ENCODE results near the gene UQCRC1. TPM values are rescaled to one million over a fixed set of nuclear protein-coding genes. Genes with fewer than 3 reads are reported as not detected.

The UQCRC1 gene
- total and polyA plus RNA-seq, 2 of the 8 experiments (the other 6 are each of a cell fraction or from before 2014, with no cell fraction given) = 310 to 720 TPM

DNA sequence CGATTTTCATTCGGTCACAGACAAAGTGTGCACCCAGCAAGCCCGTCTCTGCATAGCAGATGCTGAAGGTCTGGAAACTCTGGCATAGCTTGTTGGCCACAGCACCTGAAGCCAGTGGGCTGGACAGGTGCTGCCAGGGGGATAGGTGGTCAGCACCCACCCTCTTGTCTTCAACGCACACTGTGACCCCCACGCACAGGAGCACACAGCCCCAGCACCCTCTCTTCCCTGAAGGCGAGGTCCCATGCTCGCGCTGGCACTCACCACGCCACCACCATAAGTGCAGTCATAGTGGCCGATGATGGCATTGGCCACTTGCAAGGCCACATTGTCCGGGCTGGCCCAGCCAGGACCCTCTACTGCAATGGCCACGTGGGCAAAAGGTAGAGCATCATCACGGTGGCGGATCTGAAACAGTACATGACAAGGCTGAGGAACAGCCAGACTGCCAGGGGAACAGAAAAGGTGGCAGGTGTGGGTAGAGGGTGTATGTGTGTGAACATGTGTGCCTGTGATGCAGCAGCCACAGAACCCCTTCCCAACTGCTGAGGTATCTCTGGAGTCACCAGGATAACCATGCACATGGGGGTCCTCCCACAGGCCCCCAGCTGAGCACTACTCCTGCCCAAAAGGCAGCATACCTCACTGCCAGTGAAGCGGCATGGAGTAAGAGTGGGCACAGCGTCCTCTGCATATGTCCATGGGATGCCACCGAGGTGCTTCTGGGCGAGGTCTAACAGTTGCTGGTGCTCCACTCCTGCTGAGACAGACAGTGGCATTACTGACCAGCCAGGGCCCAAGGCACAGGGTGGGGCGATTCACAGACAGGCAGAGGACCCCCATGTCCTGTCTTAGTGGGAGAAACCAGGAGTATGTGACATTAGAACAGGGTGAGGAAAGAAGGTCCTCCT is 8.5 kb downstream of the UQCRC1 start:
- Histone ChIP-seq H2AFZ (ENCODE audit: low read length) (no peak overlapping the region), H2BK20ac (ENCODE audit: low read length) (no peak overlapping the region), H3K9ac (replicated peaks in 1 of 4; ENCODE audit: extremely low read depth in 1 of 4, low read depth in 3 of 4, low read length in 3 of 4) (no peak overlapping the region), H4K5ac (ENCODE audit: insufficient read length, low read depth, low read length) (no peak overlapping the region), H4K20me1 (replicated peaks in 1 of 2; ENCODE audit: control insufficient read depth in 1 of 2, insufficient read depth in 2 of 2, low read length in 2 of 2) (peaks cover 4 to 46% of the 10 kb centered on the region in 2 experiments), H3K18ac (ENCODE audit: extremely low read depth, low read length) (no peak overlapping the region), H2BK120ac (replicated peaks; ENCODE audit: low read depth, low read length) (no peak overlapping the region), H3K23ac (ENCODE audit: insufficient read length) (no peak overlapping the region), H3K14ac (ENCODE audit: insufficient read length) (no peak overlapping the region), H4K8ac (ENCODE audit: extremely low read depth, insufficient read depth, low read length) (no peak overlapping the region), H2AK5ac (ENCODE audit: low read depth, low read length) (no peak overlapping the region), H3K9me3 (ENCODE audit: insufficient read depth in 2 of 2, low read depth in 1 of 2, low read length in 1 of 2) (no peaks in the 10 kb centered on the region), H2BK5ac (ENCODE audit: low read depth, low read length) (no peak overlapping the region), H3K79me2 (ENCODE audit: control insufficient read depth in 1 of 2, insufficient read depth in 2 of 2, low read length in 2 of 2) (no peaks in the 10 kb centered on the region; a peak in 1 of 4 replicates), H3K4me1 (replicated peaks in 1 of 4; ENCODE audit: control insufficient read depth in 3 of 4, insufficient read depth in 4 of 4, low read length in 3 of 4) (peaks cover 0 to 2% (median 2%) of the 10 kb centered on the region in 4 experiments; a peak in 5 of 7 replicates), H3K4ac (replicated peaks; ENCODE audit: insufficient read length, low read depth, low read length) (no peak overlapping the region), H3K36me3 (ENCODE audit: control insufficient read depth in 2 of 4, insufficient read depth in 4 of 4, low read length in 3 of 4) (peaks cover 53 to 72% (median 67%) of the 10 kb centered on the region in 4 experiments), H3K27me3 (replicated peaks in 1 of 4; ENCODE audit: control insufficient read depth in 3 of 4, extremely low read depth in 1 of 4, insufficient read depth in 3 of 4, low read length in 3 of 4) (no peaks in the 10 kb centered on the region), H3K23me2 (ENCODE audit: low read depth, low read length) (no peaks in the 10 kb centered on the region), H3K4me2 (ENCODE audit: insufficient read depth in 1 of 2, low read depth in 2 of 2, low read length in 2 of 2) (no peak overlapping the region), H3K79me1 (ENCODE audit: low read depth, low read length) (peaks cover 2% of the 10 kb centered on the region; the same call in 1 of the 2 replicates), H3K4me3 (ENCODE audit: extremely low read depth in 1 of 4, insufficient read depth in 2 of 4, low read depth in 3 of 4, low read length in 4 of 4) (no peak overlapping the region), H3K27ac (ENCODE audit: low read depth, low read length) (no peak overlapping the region), H3K56ac (replicated peaks; ENCODE audit: insufficient read length, low read depth, low read length) (no peak overlapping the region), H2BK12ac (ENCODE audit: low read depth, low read length) (no peak overlapping the region), H2BK15ac (ENCODE audit: low read length) (no peak overlapping the region), H4K91ac (replicated peaks; ENCODE audit: insufficient read length, low read length) (no peak overlapping the region)
- no peak for FAIRE-seq
- WGBS, 2 experiments (ENCODE audit: extremely low coverage in 1 of 2, insufficient coverage in 1 of 2, insufficient read length in 1 of 2, insufficient replicate concordance in 2 of 2, low coverage in 1 of 2, low lambda C conversion rate in 2 of 2, missing lambda C conversion rate in 1 of 2) = 93% methylated on average over 19 of the region's 19 CpGs; no CpG with 5 or more reads in 1 of the 2 experiments
- no peak for DNase-seq (ENCODE audit: low read depth in 1 of 2, low spot score in 2 of 2)
- no peak for TF ChIP-seq CHD2 (IDR thresholded peaks at IDR 0.05; ENCODE audit: low read length)
- no peak for TF ChIP-seq SIX5 (IDR thresholded peaks at IDR 0.05; ENCODE audit: low read depth, low read length)
- no peak for TF ChIP-seq POLR2A (IDR thresholded peaks at IDR 0.05; ENCODE audit: control extremely low read depth in 1 of 2, low read depth in 2 of 2, low read length in 2 of 2)
- no peak for TF ChIP-seq RXRA (IDR thresholded peaks at IDR 0.05; ENCODE audit: insufficient read depth, low read depth, low read length)
- TF ChIP-seq, protein P1, sequence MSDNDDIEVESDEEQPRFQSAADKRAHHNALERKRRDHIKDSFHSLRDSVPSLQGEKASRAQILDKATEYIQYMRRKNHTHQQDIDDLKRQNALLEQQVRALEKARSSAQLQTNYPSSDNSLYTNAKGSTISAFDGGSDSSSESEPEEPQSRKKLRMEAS (IDR thresholded peaks at IDR 0.05) = no peak
- TF ChIP-seq BRCA1 (IDR thresholded peaks at IDR 0.05; ENCODE audit: low read depth, low read length) = no peak
- TF ChIP-seq, protein P2, sequence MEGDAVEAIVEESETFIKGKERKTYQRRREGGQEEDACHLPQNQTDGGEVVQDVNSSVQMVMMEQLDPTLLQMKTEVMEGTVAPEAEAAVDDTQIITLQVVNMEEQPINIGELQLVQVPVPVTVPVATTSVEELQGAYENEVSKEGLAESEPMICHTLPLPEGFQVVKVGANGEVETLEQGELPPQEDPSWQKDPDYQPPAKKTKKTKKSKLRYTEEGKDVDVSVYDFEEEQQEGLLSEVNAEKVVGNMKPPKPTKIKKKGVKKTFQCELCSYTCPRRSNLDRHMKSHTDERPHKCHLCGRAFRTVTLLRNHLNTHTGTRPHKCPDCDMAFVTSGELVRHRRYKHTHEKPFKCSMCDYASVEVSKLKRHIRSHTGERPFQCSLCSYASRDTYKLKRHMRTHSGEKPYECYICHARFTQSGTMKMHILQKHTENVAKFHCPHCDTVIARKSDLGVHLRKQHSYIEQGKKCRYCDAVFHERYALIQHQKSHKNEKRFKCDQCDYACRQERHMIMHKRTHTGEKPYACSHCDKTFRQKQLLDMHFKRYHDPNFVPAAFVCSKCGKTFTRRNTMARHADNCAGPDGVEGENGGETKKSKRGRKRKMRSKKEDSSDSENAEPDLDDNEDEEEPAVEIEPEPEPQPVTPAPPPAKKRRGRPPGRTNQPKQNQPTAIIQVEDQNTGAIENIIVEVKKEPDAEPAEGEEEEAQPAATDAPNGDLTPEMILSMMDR (IDR thresholded peaks at IDR 0.05; ENCODE audit: control extremely low read depth in 1 of 3, insufficient read depth in 1 of 3, low read depth in 1 of 3, low read length in 3 of 3) = no peak
- ChIA-PET CTCF (ENCODE audit: partially characterized antibody) (interaction anchor here (0.8 to 1.2 kb wide), 2 partner anchors 20 to 31 kb away, joined by 3 read pairs; partner anchors contain the start of gene TMEM89), POLR2A (ENCODE audit: partially characterized antibody) (interaction anchor here (0.5 to 2.0 kb wide), 7 partner anchors 11 to 138 kb away, joined by 3 to 5 read pairs (median 4); partner anchors contain the start of gene SLC26A6)

All from H1 (cell line).